ENCODE data around the gene MTERF4.

GRCh38 chr2:241134711-241135110 lies 32.6 kb upstream of the MTERF4 start:
- TF ChIP-seq CTCF (IDR thresholded peaks at IDR 0.05) (no peak), POLR2A (IDR thresholded peaks at IDR 0.05) (no peak), POLR2AphosphoS5 (IDR thresholded peaks at IDR 0.05) (no peak)

Measured in prostate gland (tissue), 2 donors.